Mucosa of descending colon (tissue), 3 donors: ENCODE data around the gene ZNF217. TPM values are rescaled to one million over a fixed set of nuclear protein-coding genes. Genes with fewer than 3 reads are reported as not detected.
A peak's percentile ranks its signal among the peaks of the same experiment; 100 is the strongest.

ENCODE experiments used
- ATAC-seq: fragments of 200-7000 bp; cut with Tn5 transposase; one replicate; pipeline ENCODE4 v1.9.1; 2020; ENCODE audit warnings: mild to moderate bottlenecking, moderate library complexity
- DNase-seq, 3 donors: peaks; one replicate each; pipeline ENCODE4 v3.0.0-alpha.2; 2020
- H3K36me3 ChIP-seq: fragments of 200-600 bp; one replicate; pipeline ENCODE4 v1.8.0; 2021; ENCODE audit warnings: low read depth, mild to moderate bottlenecking
- H3K4me1 ChIP-seq: fragments of 200-600 bp; one replicate; pipeline ENCODE4 v1.8.0; 2021; ENCODE audit warnings: low read depth, mild to moderate bottlenecking
- H3K4me3 ChIP-seq: fragments of 200-600 bp; one replicate; pipeline ENCODE4 v1.8.0; 2021; ENCODE audit warnings: mild to moderate bottlenecking
- H3K9me3 ChIP-seq: fragments of 200-600 bp; one replicate; pipeline ENCODE4 v1.8.0; 2021; ENCODE audit warnings: mild to moderate bottlenecking
- intact Hi-C, 2 donors: fragments of 100-400 bp; cut with DNase I in 1 of 2; cut with micrococcal nuclease in 1 of 2; formaldehyde crosslinking; loops; one replicate each; pipeline versions ENCODE4 v1.11.0 to v1.11.1; 2022; cut with DNase I, micrococcal nuclease
- total RNA-seq, 3 donors: library from RNA; stranded (reverse); fragmentation: NEBNext Ultra II Directional in 2 of 3; extraction: Animal tissue kit (Norgen Biotek cat#: 25700) in 2 of 3; gene quantifications; one replicate each; pipeline versions ENCODE4 v1.2.1 to v1.2.4, GENCODE V29; 2021 to 2023
- TF ChIP-seq, protein P1 (sequence below): fragments of 200-600 bp; IDR thresholded peaks from one replicate; pipeline ENCODE4 v1.8.0; 2022; ENCODE audit warnings: antibody characterized with exemption, mild to moderate bottlenecking
- donor health status: DM: no; HTN: no; CAD: no; lungs with moderate emphysema.
- donor health status: DM: no; HTN: no; CAD: no.
- donor health status: DM: no; HTN: yes; CAD: no.

Gene ZNF217
- total RNA-seq, 3 donors from 2014 or later = 38.9 to 79.8 (median 78.2) TPM

DNA sequence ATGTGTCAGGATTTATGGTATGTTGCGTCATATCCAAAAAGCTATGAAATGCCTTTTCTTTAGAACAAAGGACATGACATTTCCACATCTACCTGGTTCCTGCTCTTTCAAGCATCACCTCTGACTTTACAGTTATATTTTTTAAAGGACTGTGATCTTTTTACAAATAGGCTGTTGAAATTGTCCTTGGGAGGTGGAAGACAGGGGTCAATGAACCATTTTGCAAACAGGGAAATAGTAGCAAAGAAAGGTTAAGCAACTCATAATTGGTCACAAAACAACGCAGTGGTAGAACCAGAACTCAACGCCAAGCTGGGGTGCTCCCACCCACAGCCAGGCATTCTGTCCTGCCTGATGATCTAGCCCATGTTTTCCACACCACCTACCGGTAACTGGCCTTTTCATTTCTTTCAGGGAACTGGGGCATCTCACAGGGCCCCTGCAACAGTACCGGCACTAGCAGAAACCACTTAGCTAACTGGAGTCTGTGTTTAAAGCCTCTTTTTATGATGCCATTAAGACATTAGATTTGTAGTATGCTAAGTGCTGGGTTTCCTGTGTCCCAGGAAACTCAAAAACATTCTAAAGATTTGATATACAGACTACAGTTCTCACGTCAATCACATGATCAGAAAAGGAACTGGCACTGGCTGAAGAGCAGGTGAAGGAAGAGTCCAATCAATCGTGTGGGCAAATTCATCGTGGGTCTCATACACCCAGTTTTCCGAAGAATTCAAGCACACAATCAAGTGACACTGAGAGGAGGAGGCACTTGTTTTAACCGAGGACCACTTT is 13.9 kb downstream of the ZNF217 start:
- Histone ChIP-seq H3K4me3 (no peak overlapping the region), H3K4me1 (peaks cover 76% of the 10 kb centered on the region)
- DNase-seq = peak in 2 of 3 donors; percentile 53 to 56

DNA sequence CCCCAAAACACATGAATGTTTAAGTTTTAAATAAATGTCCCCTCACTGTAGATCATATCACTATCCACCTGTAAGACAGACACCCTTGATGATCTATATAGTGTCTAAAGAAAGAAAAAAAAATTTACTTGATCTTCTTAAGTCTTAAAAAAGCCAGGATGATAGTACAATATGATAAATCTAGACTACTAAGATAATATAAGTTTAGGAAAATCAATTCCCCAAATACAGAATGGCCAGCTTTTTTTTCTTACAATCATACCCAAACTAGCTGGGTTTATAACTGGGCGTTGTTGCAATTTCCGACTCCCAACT is 14.4 kb downstream of the ZNF217 start:
- no peak for ATAC-seq
- no peaks in the 10 kb centered on the region for H3K9me3 ChIP-seq
- H3K36me3 ChIP-seq = peaks cover 5% of the 10 kb centered on the region
- DNase-seq = peak in 1 of 3 donors; percentile 55
- H3K4me3 ChIP-seq = no peak overlapping the region
- peaks cover 72% of the 10 kb centered on the region for H3K4me1 ChIP-seq
- TF ChIP-seq, protein P1, sequence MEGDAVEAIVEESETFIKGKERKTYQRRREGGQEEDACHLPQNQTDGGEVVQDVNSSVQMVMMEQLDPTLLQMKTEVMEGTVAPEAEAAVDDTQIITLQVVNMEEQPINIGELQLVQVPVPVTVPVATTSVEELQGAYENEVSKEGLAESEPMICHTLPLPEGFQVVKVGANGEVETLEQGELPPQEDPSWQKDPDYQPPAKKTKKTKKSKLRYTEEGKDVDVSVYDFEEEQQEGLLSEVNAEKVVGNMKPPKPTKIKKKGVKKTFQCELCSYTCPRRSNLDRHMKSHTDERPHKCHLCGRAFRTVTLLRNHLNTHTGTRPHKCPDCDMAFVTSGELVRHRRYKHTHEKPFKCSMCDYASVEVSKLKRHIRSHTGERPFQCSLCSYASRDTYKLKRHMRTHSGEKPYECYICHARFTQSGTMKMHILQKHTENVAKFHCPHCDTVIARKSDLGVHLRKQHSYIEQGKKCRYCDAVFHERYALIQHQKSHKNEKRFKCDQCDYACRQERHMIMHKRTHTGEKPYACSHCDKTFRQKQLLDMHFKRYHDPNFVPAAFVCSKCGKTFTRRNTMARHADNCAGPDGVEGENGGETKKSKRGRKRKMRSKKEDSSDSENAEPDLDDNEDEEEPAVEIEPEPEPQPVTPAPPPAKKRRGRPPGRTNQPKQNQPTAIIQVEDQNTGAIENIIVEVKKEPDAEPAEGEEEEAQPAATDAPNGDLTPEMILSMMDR = no peak
- intact Hi-C loops = loop anchor here (2.0 to 10.0 kb wide), 5 partner anchors 293 to 366 kb away; no protein-coding TSS in a partner anchor

More for the DNA sequence above, 13.9 kb downstream of the ZNF217 start:
- Histone ChIP-seq H3K9me3 (no peaks in the 10 kb centered on the region), H3K36me3 (peaks cover 3% of the 10 kb centered on the region)
- intact Hi-C loops = loop anchor here (2.0 to 10.0 kb wide), 5 partner anchors 293 to 365 kb away; no protein-coding TSS in a partner anchor
- TF ChIP-seq, protein P1 = no peak
- peak; percentile 70 for ATAC-seq

DNA sequence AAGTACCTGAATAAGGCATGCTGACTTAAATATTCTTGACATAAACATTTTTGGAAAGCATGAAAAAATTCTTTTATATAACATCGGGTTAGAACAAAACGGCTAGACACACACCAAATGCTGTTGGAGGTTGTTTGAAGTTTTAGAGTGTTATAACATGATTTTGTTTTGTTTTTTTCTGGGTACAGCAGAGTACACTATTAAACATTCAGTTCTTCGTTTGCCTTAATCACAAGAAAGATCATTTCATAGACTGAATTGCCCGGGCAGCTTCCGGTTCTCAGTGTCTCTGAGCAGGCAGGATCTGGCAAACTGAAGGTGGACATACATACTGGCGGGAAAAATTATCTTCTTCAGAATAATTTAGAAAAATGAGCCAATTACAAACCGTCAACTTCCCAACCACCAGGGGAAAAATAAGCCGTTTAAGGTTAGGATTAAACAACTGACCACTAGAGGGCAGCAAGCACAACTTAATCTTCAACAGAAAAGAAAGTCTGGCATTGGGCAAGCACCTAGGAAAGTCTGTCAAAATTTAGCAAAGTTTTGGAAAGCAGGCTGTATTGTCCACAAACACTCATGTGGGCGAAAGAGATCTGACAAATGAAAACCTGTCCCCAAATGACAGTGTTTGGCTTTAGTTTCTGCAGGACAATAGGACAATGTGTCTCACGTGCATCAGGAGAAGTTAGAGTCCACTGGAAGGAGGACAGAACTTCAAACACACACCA is 15.0 kb downstream of the ZNF217 start:
- DNase-seq = peak in 1 of 3 donors; percentile 93
- peaks cover 66% of the 10 kb centered on the region for H3K4me1 ChIP-seq
- TF ChIP-seq, protein P1 = no peak
- peak; percentile 69 for ATAC-seq
- peaks cover 5% of the 10 kb centered on the region for H3K36me3 ChIP-seq
- intact Hi-C loops = loop anchor here (2.0 to 10.0 kb wide), 5 partner anchors 294 to 366 kb away; no protein-coding TSS in a partner anchor
- no peak overlapping the region for H3K4me3 ChIP-seq
- H3K9me3 ChIP-seq = no peaks in the 10 kb centered on the region

DNA sequence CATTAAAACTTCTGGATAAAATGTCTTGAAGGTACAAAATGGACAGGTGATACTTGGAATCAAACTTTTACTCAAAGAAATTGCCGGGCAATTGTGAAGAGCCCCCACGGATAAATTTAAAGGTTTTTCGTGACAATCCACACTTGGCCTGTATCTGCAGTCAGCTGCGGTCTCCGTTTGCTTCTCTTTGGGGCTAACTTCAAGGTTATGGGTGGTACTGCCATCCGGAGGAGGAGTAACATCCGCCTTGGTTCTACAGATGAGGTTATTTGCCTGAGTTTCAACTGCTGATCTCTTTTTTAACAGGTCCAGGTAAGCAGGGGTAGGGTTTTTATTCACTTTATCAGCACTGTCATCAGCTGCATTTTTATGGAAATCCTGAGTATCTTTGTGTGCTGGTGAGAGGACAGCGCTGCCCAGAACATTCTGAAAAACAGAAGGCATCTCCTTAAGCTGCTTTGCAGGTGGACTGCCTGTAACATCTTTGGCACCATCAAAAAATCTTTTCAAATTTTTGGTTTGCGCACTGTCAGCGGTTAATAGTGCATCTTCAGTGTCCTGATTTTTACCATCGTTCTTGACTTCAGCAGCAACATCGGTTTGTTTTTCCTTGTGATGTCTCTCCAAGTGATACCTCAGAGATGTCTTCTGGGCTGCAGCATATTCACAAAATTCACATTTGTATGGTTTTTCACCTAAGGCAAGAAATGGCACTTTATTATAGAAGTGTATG is 16.9 kb downstream of the ZNF217 start:
- ATAC-seq = no peak
- Histone ChIP-seq H3K9me3 (no peaks in the 10 kb centered on the region), H3K4me1 (peaks cover 49% of the 10 kb centered on the region), H3K4me3 (no peak overlapping the region), H3K36me3 (peaks cover 5% of the 10 kb centered on the region)
- TF ChIP-seq, protein P1 = no peak
- DNase-seq = no peak
- intact Hi-C loops = loop anchor here (5.0 to 10.0 kb wide), 4 partner anchors 296 to 368 kb away; no protein-coding TSS in a partner anchor

DNA sequence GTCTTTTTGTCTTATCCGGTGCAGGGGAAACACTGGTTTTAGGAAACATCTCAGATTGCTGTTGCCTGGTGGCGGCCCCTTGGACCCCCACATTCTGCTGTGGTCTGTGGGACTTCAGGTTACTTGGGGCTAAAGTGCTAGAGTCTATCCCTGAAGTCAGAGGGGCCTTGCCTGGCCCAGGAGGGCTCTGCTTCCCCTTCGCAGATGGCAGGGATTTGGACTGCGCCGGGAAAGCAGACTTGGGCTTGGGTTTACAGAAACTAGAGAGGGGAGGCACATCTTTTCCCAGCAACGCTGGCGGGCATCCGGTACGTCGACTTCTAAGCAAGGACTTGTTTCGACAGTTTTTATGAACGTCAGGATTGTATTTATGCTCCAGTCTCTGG is 17.5 kb downstream of the ZNF217 start:
- ATAC-seq = no peak
- intact Hi-C loops = loop anchor here (5.0 to 10.0 kb wide), 4 partner anchors 296 to 369 kb away; no protein-coding TSS in a partner anchor
- Histone ChIP-seq H3K9me3 (no peaks in the 10 kb centered on the region), H3K4me1 (peaks cover 44% of the 10 kb centered on the region), H3K4me3 (no peak overlapping the region), H3K36me3 (peaks cover 5% of the 10 kb centered on the region)
- DNase-seq = no peak
- TF ChIP-seq, protein P1 = no peak
